ENCODE results near the gene LIN9. TPM values are rescaled to one million over a fixed set of nuclear protein-coding genes. Genes with fewer than 3 reads are reported as not detected.

The LIN9 gene
- total and polyA plus RNA-seq, 10 of the 15 experiments (the other 5 are each of a cell fraction or from before 2014, with no cell fraction given), result 5.9 to 13.5 (median 8.3) TPM

- TF ChIP-seq POLR2AphosphoS2 (IDR thresholded peaks at IDR 0.05; ENCODE audit: low read depth, low read length), result no peak; the same call in 1 of the 2 replicates
- TF ChIP-seq ASH2L (IDR thresholded peaks at IDR 0.05; ENCODE audit: borderline replicate concordance, low read depth), result 0 out of 2 replicates have a peak, but pooled peaks have one; percentile 57
- peak; percentile 58; the same call in 1 of the 2 replicates for TF ChIP-seq PAX5 (IDR thresholded peaks at IDR 0.05; ENCODE audit: borderline replicate concordance, low read depth, low read length)
- no peak for TF ChIP-seq HDAC2 (IDR thresholded peaks at IDR 0.05)
- no peak for TF ChIP-seq GABPA (IDR thresholded peaks at IDR 0.05; ENCODE audit: low read depth)
- peak; percentile 30; the same call in 1 of the 2 replicates for TF ChIP-seq PKNOX1 (IDR thresholded peaks at IDR 0.05)
- TF ChIP-seq SUZ12 (IDR thresholded peaks at IDR 0.05; ENCODE audit: unreplicated experiment), result no peak
- TF ChIP-seq YY1 (IDR thresholded peaks at IDR 0.05; ENCODE audit: low read depth, low read length), result peak; percentile 96
- TF ChIP-seq RFX5 (IDR thresholded peaks at IDR 0.05; ENCODE audit: low read depth, low read length), result no peak
- no peak for TF ChIP-seq ZBTB11 (CRISPR knock-in tag; IDR thresholded peaks at IDR 0.05)
- no peak for TF ChIP-seq TCF12 (IDR thresholded peaks at IDR 0.05; ENCODE audit: low read depth, low read length)
- 0 out of 2 replicates have a peak, but pooled peaks have one; percentile 22 for TF ChIP-seq RCOR1 (conservative IDR thresholded peaks at IDR 0.05; ENCODE audit: low read depth, low read length)
- no peak for TF ChIP-seq NFXL1 (IDR thresholded peaks at IDR 0.05; ENCODE audit: borderline replicate concordance)
- TF ChIP-seq IRF4 (IDR thresholded peaks at IDR 0.05; ENCODE audit: low read depth, low read length), result no peak
- TF ChIP-seq ATF2 (IDR thresholded peaks at IDR 0.05; ENCODE audit: low read length), result no peak
- TF ChIP-seq RELB (IDR thresholded peaks at IDR 0.05; ENCODE audit: low read depth), result peak; percentile 82
- TF ChIP-seq IRF5 (IDR thresholded peaks at IDR 0.05; ENCODE audit: borderline replicate concordance), result no peak
- peak; percentile 45; the same call in 1 of the 2 replicates for TF ChIP-seq ZSCAN29 (IDR thresholded peaks at IDR 0.05)
- peak; percentile 70 for TF ChIP-seq POLR2AphosphoS5 (IDR thresholded peaks at IDR 0.05; ENCODE audit: low read length)
Observed at GRCh38 chr1:226308723-226309397, at the start of gene LIN9 (continued).

Data from GM12878 (cell line).